TTC549 (cell line): ENCODE results near the gene ZBTB24.
"Not testable (repeated sequence)": the region's sequence is repeated elsewhere in the genome, so short reads cannot be mapped to it uniquely, and the experiment has no call there.

Experiments used
- FAIRE-seq: peaks from 2 replicates; lab custom pipeline; 2012; peaks lifted over from hg19 to GRCh38; lab: Jason Lieb, UNC

The ZBTB24 gene

GRCh38 chr6:109469591-109470189 is 13.3 kb downstream of the ZBTB24 start:
- FAIRE-seq: no peak

GRCh38 chr6:109467696-109468095 is 15.3 kb downstream of the ZBTB24 start:
- no peak for FAIRE-seq

GRCh38 chr6:109466212-109466923 is 16.7 kb downstream of the ZBTB24 start:
- no peak for FAIRE-seq

- FAIRE-seq: no peak
Observed at GRCh38 chr6:109465772-109466171, 17.2 kb downstream of the ZBTB24 start.

- FAIRE-seq: no peak
Observed at GRCh38 chr6:109461733-109462526, 21.1 kb downstream of the ZBTB24 start.

GRCh38 chr6:109461205-109461604 is 21.8 kb downstream of the ZBTB24 start:
- not testable (repeated sequence) for FAIRE-seq

- no peak for FAIRE-seq
Observed at GRCh38 chr6:109460161-109460829, 22.7 kb downstream of the ZBTB24 start.

GRCh38 chr6:109458774-109459531 is 24.1 kb downstream of the ZBTB24 start:
- FAIRE-seq: no peak

- no peak for FAIRE-seq
Observed at GRCh38 chr6:109457562-109457996, 25.4 kb downstream of the ZBTB24 start.

- no peak for FAIRE-seq
Observed at GRCh38 chr6:109456710-109457561, 26.1 kb downstream of the ZBTB24 start.

- FAIRE-seq: no peak
Observed at GRCh38 chr6:109456111-109456583, 26.9 kb downstream of the ZBTB24 start.

GRCh38 chr6:109455437-109456110 is 27.4 kb downstream of the ZBTB24 start, which contains the start of gene MICAL1:
MICAL1 (minus strand) TSS chr6:109455772; CDS start chr6:109454196, 1,576 bp downstream.
- FAIRE-seq: no peak

- FAIRE-seq: no peak
Observed at GRCh38 chr6:109454496-109455436, 28.3 kb downstream of the ZBTB24 start.

GRCh38 chr6:109453594-109454495 is 29.2 kb downstream of the ZBTB24 start:
- FAIRE-seq: no peak

GRCh38 chr6:109453156-109453555 is 29.9 kb downstream of the ZBTB24 start:
- no peak for FAIRE-seq

GRCh38 chr6:109452181-109452580 is 30.8 kb downstream of the ZBTB24 start:
- FAIRE-seq: no peak

GRCh38 chr6:109451376-109451775 is 31.6 kb downstream of the ZBTB24 start:
- no peak for FAIRE-seq

GRCh38 chr6:109450801-109451200 is 32.2 kb downstream of the ZBTB24 start:
- no peak for FAIRE-seq
